HG03280 (cell line): Measurements from ENCODE around the gene CLIC1.
A peak's percentile ranks its signal among the peaks of the same experiment; 100 is the strongest.

Experiments
- ATAC-seq: cut with Tn5 transposase; IDR thresholded peaks from one replicate; pipeline ENCODE4 v1.9.1; 2021; ENCODE audit warnings: mild to moderate bottlenecking, moderate library complexity; ENCODE audit not compliant: unreplicated experiment

CLIC1 gene

GRCh38 chr6:31740397-31741223 is 4.3 kb upstream of the CLIC1 start:
- ATAC-seq, result no peak

DNA sequence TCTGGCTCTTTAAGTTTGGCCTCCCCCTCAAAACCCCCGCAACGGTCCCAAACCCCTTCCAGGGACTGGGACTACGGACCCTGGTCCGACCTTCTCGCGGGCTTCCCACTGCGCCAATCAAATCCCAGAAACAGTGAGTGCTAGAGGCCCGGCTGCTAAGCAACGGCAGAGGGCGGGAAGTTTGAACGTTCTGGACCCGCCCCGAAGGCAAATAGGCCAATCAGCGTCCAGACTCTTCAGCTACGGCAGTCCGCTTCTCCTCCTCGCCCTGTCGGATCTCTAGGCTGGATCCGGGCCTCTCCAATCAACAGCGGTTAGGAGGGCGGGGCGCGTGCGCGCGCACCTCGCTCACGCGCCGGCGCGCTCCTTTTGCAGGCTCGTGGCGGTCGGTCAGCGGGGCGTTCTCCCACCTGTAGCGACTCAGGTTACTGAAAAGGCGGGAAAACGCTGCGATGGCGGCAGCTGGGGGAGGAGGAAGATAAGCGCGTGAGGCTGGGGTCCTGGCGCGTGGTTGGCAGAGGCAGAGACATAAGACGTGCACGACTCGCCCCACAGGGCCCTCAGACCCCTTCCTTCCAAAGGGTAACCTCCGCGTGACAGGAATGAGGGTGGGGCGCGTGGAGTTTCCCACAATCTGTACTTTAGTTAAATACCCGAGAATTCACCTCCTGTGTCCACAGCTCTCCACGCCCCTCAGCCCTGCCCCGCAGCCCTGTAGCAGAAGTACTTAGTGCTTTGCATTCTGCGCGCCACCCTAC is 3.5 kb upstream of the CLIC1 start, which contains the start of gene MSH5:
Gene MSH5, plus strand, starts transcription at position 367 of the 758 bp plus-strand sequence. CDS start 462 bp downstream, outside the sequence.
- peak; percentile 83 for ATAC-seq

- no peak for ATAC-seq
Measured at GRCh38 chr6:31737991-31738979, 2.0 kb upstream of the CLIC1 start.

- no peak for ATAC-seq
Measured at GRCh38 chr6:31737315-31737990, 1.1 kb upstream of the CLIC1 start.

GRCh38 chr6:31736768-31737314 is 511 bp upstream of the CLIC1 start:
- no peak for ATAC-seq

GRCh38 chr6:31734821-31735406 is 1.4 kb downstream of the CLIC1 start:
- ATAC-seq, result no peak

DNA sequence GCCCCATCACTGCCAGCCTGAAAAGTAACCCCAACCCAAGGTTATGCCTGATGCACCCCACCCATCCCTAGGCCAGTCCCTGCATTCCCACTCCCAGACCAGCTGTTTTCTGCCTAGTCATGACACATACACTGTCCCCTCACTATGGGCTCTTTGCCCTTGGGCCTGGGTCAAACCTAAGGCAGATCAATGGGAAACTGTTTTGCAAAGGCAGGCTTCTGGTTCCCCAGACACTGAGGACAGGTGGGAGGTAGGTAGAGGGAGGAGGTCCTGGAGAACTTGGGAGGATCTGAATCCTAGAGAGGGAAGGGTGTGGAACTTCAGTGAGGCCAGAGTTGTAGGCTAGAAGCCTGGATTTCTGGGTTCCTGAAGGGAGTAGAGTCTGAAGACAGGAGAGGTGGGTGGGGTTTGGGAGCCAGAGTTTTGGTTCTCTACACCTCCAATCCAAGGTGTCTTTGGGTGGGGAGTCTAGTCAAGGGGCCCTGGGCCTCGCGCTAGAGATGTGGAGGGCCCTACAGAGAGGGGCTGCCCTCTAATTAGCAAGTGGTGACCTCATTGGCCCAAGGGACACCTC is 2.0 kb downstream of the CLIC1 start:
- no peak for ATAC-seq

DNA sequence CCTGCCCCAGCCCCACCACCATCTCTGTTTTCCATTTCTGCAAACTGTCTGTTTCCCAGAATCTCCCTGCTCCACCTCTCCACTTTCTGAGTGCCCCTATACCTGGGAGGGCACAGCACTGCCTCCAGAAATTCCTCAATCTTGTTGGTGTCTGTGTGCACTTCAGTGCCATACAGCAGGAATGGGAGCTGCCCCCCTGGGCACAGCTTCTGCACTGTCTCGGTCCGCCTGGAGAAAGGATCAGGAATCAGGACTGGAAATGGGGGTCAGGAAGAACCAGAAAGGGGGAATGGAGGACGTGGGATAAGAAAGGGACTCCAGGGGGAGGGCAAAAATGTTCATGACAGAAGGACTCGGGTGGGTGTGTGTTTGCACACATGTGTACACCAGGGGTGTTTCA is 2.6 kb downstream of the CLIC1 start:
- no peak for ATAC-seq

DNA sequence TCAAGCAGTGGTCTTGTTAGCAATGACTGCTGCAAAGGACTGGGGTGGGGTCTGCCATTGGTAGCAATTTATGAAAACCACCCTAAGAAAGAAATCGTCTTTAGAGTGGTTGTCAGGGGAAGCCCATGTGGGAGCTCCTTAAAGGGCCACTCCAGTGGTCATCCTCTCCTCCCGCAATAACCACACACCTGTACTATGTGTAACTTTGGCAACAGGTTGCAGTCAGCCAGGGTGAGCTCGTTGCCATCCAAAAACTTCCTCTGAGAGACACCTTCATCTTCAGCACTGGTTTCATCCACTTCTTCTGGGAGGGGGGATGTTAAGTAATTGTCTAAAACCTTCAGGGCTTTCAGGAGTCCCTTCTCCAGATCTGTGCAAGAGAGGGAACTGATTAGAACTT is 4.3 kb downstream of the CLIC1 start:
- no peak for ATAC-seq

DNA sequence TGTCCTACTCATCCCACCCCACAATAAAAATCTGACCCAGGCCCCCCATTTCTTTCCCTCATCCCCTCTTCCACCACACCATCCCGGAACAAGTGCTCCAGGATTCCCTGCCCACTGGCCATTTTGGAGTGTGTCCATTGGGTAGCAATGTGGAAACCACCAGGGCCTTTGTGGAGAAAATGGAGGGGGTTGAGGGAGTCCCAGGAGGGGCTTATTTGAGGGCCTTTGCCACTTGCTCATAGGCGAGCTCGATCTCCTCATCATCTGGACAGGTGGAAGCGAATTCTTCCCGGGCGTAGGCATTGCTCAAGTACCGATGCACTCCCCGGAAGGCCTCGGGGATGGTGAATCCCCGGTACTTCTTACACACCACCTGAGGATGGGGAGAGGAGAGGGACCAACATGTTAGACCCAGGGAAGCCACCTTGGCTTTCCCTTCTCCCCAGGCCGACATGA is 5.7 kb downstream of the CLIC1 start:
- ATAC-seq, result no peak

DNA sequence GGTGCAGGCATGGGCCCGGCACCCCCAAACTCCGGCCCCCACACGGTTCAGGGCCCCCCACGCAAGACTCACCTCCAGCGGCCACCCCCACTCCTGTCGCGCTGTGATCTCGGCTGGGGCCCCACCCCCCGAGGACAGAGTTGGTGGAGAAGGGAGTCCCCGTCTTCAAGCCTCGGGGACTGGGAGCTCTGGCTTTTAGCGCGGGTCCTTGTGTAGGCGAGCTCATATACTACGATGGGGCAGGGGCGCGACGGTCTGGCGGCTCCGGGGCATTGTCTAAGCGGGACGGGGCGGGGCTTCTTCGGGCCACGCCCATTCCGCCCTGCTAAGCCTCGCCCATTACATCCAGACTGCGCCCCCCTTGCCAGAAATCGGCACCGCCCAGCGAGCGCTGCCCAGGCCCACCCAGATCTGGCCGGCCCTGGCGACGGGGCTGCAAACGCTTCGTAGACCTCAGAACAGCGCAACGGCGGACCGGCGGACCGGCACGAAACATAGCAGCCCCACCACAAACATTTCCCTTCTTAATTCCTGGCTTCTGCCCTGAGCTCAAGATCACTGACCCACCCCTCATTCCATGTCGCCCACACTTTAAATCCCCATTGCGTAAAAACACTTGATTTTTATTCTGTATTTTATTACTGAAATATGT is 6.2 kb downstream of the CLIC1 start:
- peak; percentile 42 for ATAC-seq

GRCh38 chr6:31729515-31729978 is 6.8 kb downstream of the CLIC1 start:
- ATAC-seq, result peak; percentile 44

DNA sequence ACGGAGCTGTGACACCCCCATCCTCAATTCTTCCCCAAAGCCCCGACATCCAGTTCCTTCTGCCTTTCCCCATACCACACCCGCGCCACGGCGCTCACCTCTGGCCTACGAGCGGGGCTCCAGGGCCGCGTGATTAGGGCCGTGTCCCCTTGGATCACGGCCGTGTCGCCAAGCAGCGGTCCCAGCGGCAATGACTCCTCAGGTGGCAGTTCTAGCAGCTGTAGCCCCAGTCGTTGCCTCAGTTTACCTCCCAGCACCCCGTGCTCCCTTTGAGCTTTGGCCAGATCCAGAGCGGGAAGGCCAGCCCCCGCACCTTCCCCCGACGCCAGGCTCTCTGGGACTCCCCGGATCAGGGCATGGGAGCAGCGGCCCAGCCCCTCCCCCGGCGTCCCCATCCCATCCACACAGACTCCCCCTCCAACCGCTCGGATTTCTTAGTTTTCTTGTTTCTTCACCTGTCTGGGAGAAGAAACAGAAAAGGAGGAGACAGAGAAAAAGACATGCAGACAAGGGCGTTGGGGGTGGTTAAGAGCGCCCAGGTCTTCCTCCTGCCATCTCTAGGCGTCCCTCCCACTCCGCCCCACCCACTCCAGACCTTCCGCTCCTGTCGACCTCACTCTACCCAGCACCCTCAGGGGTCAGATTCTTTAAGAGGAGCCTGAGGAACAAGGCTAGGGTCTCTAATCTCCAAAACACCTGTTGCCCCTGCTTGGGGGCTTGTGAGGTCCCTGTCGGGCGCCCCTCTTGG is 7.4 kb downstream of the CLIC1 start, which contains the start of gene DDAH2:
Gene DDAH2, minus strand, starts transcription at position 533 of the 748 bp plus-strand sequence. Its CDS starts 138 bp downstream, at position 395.
- ATAC-seq, result no peak

- ATAC-seq, result no peak
Measured at GRCh38 chr6:31727717-31728671, 8.3 kb downstream of the CLIC1 start.

DNA sequence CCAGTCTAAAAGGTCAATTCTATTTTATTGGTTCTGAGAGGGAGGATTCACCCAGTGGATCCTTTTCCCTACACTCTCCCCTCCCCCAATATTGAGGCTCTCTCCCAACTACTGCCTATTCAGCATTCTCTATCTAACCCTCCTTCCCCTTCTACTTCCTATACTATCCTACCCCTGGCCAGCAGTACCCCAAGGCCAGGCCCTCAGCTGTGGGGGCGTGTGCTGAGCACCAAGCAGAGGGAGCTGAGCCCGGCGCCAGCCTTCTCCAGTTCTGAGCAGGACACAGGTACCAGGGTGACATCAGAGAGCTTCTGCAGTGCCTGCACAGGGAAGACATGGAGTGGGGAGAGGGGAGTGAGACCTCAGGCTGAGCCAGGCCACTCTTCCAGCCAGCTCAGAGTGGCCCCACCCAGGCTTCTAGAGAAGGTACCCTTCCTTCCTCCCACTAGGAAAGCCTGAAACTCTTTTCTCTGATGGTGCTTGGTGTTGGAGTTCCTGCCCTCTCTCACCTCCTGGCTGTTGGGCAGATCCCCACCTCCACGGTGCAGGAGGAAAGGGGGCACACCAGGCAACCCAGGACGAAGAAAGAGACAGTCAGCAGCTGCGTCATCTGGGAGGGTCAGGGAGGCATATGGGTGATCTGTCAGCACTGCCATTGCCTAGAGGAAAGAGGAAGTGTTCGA is 9.2 kb downstream of the CLIC1 start:
- peak; percentile 53 for ATAC-seq
